ENCODE data around the gene FARS2. TPM values are rescaled to one million over a fixed set of nuclear protein-coding genes. Genes with fewer than 3 reads are reported as not detected.

FARS2 gene
- total RNA-seq, 1 donor = 29.8 TPM

- no peak for TF ChIP-seq CTCF (IDR thresholded peaks at IDR 0.05; ENCODE audit: insufficient read depth, low read depth, low read length)
- no peak overlapping the region for H3K4me3 ChIP-seq (ENCODE audit: low read depth, low read length)
- no peak for DNase-seq (ENCODE audit: low read depth)
Measured at GRCh38 chr6:5383856-5384255, 122.5 kb downstream of the FARS2 start.

GRCh38 chr6:5384276-5384675 is 123.0 kb downstream of the FARS2 start:
- DNase-seq (ENCODE audit: low read depth) = no peak

DNA sequence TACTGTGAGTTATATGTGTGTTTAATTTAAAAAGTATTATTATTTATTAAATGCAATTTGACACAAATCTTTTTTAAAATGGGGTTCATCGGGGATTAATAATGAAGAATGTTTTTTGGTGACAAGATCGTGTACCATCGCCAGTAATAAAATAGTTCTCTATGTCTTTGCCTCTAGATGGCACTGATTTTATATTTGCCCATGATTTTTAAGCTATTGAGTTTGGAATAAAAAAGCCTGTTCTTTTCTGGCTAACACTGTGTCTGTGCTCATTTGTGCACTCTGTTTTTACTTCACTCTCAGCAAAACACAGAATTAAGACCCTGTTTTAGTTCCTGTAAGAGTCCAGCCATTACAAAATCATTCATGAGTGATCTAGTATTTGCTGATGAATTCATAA is 127.0 kb downstream of the FARS2 start:
- no peak for DNase-seq (ENCODE audit: low read depth)
- no peak for TF ChIP-seq CTCF (IDR thresholded peaks at IDR 0.05; ENCODE audit: insufficient read depth, low read depth, low read length)
- no peak overlapping the region for H3K4me3 ChIP-seq (ENCODE audit: low read depth, low read length)

More at GRCh38 chr6:5384276-5384675, 123.0 kb downstream of the FARS2 start:
- no peak overlapping the region for H3K4me3 ChIP-seq (ENCODE audit: low read depth, low read length)
- TF ChIP-seq CTCF (IDR thresholded peaks at IDR 0.05; ENCODE audit: insufficient read depth, low read depth, low read length) = no peak

DNA sequence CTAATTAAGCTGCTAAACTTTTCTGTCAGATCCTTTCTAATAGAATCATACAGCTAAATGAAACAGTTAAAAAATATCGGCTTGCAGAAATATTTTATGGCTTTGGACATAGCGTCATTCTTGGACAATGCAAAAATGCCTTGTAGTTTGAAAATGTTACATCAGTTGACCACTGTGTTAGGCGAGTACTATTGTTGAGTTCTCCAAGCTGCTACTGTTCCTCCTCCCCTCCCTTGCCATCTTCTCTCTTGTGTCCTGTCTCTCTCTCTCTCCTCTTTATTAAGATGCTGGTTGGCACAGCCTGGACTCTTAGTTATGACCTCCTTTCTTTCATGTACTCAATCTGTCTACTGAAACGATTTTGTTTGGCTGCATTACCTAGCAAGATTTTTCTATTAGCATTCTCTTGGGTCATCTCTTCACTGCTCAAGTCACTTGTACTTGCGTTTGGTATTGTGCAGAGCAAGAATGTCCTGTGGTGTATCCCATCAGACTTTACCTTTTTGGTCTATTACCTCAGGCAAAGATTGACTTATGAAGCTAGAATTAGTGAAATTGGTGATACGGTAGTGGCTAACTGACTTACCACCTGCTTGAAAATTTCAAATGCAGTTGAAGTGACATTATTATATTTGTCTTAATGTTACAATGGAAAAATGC is 127.9 kb downstream of the FARS2 start:
- no peak overlapping the region for H3K4me3 ChIP-seq (ENCODE audit: low read depth, low read length)
- TF ChIP-seq CTCF (IDR thresholded peaks at IDR 0.05; ENCODE audit: insufficient read depth, low read depth, low read length) = no peak
- no peak for DNase-seq (ENCODE audit: low read depth)

GRCh38 chr6:5390177-5390576 is 128.9 kb downstream of the FARS2 start:
- no peak for TF ChIP-seq CTCF (IDR thresholded peaks at IDR 0.05; ENCODE audit: insufficient read depth, low read depth, low read length)
- no peak overlapping the region for H3K4me3 ChIP-seq (ENCODE audit: low read depth, low read length)
- DNase-seq (ENCODE audit: low read depth) = no peak

DNA sequence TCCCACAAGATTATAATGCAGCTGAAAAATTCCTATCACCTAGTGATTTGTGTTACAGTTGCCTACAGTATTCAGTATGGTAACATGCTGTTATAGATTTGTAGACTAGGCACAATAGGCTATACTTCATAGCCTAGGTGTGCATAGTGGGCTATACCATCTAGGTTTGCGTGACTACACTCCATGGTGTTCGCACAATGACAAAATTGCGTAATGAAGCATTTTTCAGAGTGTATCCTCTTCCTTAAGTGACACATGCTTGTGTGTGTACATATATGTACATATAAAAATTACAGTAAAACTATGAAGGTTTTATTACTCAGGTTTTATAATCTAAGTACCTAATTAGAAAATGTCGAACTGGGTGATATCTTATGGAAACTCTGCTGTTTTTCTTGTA is 133.0 kb downstream of the FARS2 start:
- no peak for TF ChIP-seq CTCF (IDR thresholded peaks at IDR 0.05; ENCODE audit: insufficient read depth, low read depth, low read length)
- no peak for DNase-seq (ENCODE audit: low read depth)
- no peak overlapping the region for H3K4me3 ChIP-seq (ENCODE audit: low read depth, low read length)

DNA sequence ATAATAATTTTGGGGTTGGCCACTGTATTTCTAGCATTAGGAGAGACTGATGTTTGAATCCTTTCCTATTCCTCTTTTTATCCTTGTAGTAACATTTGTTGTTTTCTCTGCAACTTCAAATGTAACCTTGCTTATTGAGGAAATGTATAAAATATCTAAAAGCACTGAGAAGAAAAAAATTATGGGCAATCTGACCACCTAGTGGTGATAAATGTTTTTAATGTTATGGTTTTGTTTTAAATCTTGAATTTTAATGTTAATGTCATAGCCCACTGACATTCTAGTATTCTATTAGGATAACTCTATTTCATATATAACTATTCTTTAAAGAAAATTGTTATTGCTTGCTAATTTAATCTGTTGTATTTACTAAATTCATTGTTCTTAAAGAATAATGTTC is 134.4 kb downstream of the FARS2 start:
- TF ChIP-seq CTCF (IDR thresholded peaks at IDR 0.05; ENCODE audit: insufficient read depth, low read depth, low read length) = no peak
- DNase-seq (ENCODE audit: low read depth) = no peak
- no peak overlapping the region for H3K4me3 ChIP-seq (ENCODE audit: low read depth, low read length)

Data from fibroblast of villous mesenchyme (primary cell).